ENCODE measurements around the gene TNFSF15. TPM values are rescaled to one million over a fixed set of nuclear protein-coding genes. Genes with fewer than 3 reads are reported as not detected.
A peak's percentile ranks its signal among the peaks of the same experiment; 100 is the strongest.

The TNFSF15 gene
- under 1 TPM in 1 of 2 donors, not detected in 1; 0.05 TPM for total RNA-seq
- 0 to 0.08 reads per million in 2 donors for total RNA-seq

- DNase-seq (no peak), ATAC-seq (peak; percentile 68)
- H3K27ac Mint-ChIP-seq, result peak within 1 kb of the TSS; percentile 76
- peaks cover 33% of the 10 kb centered on the region for H3K4me1 Mint-ChIP-seq
- H3K4me3 Mint-ChIP-seq, result peak within 1 kb of the TSS; percentile 78
- no peaks in the 10 kb centered on the region for H3K27me3 Mint-ChIP-seq
- no peaks in the 10 kb centered on the region for H3K9me3 ChIP-seq (ENCODE audit: control insufficient read depth, low read length, poor library complexity, severe bottlenecking)
- H3K36me3 Mint-ChIP-seq (ENCODE audit: low read depth), result no peaks in the 10 kb centered on the region
Observed at GRCh38 chr9:114805670-114806525, at the start of gene TNFSF15. TNFSF15 (minus strand) TSS chr9:114806039; CDS start chr9:114806012, 27 bp downstream.

- Mint-ChIP-seq H3K27me3 (no peaks in the 10 kb centered on the region), H3K27ac (no peak overlapping the region), H3K4me1 (peaks cover 3% of the 10 kb centered on the region), H3K36me3 (ENCODE audit: low read depth) (no peaks in the 10 kb centered on the region), H3K4me3 (no peak overlapping the region)
- no peak for DNase-seq
- no peak for ATAC-seq
- no peaks in the 10 kb centered on the region for H3K9me3 ChIP-seq (ENCODE audit: control insufficient read depth, low read length, poor library complexity, severe bottlenecking)
Observed at GRCh38 chr9:114855488-114855887, 49.6 kb upstream of the TNFSF15 start.

- Mint-ChIP-seq H3K27me3 (no peaks in the 10 kb centered on the region), H3K36me3 (ENCODE audit: low read depth) (no peaks in the 10 kb centered on the region), H3K4me1 (peaks cover 3% of the 10 kb centered on the region), H3K4me3 (no peak overlapping the region), H3K27ac (no peak overlapping the region)
- no peaks in the 10 kb centered on the region for H3K9me3 ChIP-seq (ENCODE audit: control insufficient read depth, low read length, poor library complexity, severe bottlenecking)
- ATAC-seq (no peak), DNase-seq (no peak)
Observed at GRCh38 chr9:114854736-114855355, 49.0 kb upstream of the TNFSF15 start.

- DNase-seq (no peak), ATAC-seq (no peak)
- no peak overlapping the region for H3K4me3 Mint-ChIP-seq
- no peak overlapping the region for H3K27ac Mint-ChIP-seq
- no peaks in the 10 kb centered on the region for H3K9me3 ChIP-seq (ENCODE audit: control insufficient read depth, low read length, poor library complexity, severe bottlenecking)
- no peaks in the 10 kb centered on the region for H3K36me3 Mint-ChIP-seq (ENCODE audit: low read depth)
- H3K4me1 Mint-ChIP-seq, result peaks cover 3% of the 10 kb centered on the region
- H3K27me3 Mint-ChIP-seq, result no peaks in the 10 kb centered on the region
Observed at GRCh38 chr9:114853071-114853855, 47.4 kb upstream of the TNFSF15 start.

GRCh38 chr9:114852050-114852594 lies 46.3 kb upstream of the TNFSF15 start:
- no peaks in the 10 kb centered on the region for H3K27me3 Mint-ChIP-seq
- H3K9me3 ChIP-seq (ENCODE audit: control insufficient read depth, low read length, poor library complexity, severe bottlenecking), result no peaks in the 10 kb centered on the region
- H3K36me3 Mint-ChIP-seq (ENCODE audit: low read depth), result no peaks in the 10 kb centered on the region
- ATAC-seq (no peak), DNase-seq (no peak)
- H3K4me3 Mint-ChIP-seq, result no peak overlapping the region
- H3K27ac Mint-ChIP-seq, result no peak overlapping the region
- H3K4me1 Mint-ChIP-seq, result peaks cover 3% of the 10 kb centered on the region

GRCh38 chr9:114851306-114851705 lies 45.5 kb upstream of the TNFSF15 start:
- Mint-ChIP-seq H3K4me1 (peaks cover 3% of the 10 kb centered on the region), H3K27ac (no peak overlapping the region), H3K4me3 (no peak overlapping the region), H3K36me3 (ENCODE audit: low read depth) (no peaks in the 10 kb centered on the region), H3K27me3 (no peaks in the 10 kb centered on the region)
- no peaks in the 10 kb centered on the region for H3K9me3 ChIP-seq (ENCODE audit: control insufficient read depth, low read length, poor library complexity, severe bottlenecking)
- ATAC-seq, result no peak
- DNase-seq, result no peak

GRCh38 chr9:114850871-114851270 lies 45.0 kb upstream of the TNFSF15 start:
- H3K36me3 Mint-ChIP-seq (ENCODE audit: low read depth), result no peaks in the 10 kb centered on the region
- no peaks in the 10 kb centered on the region for H3K9me3 ChIP-seq (ENCODE audit: control insufficient read depth, low read length, poor library complexity, severe bottlenecking)
- no peaks in the 10 kb centered on the region for H3K27me3 Mint-ChIP-seq
- no peak overlapping the region for H3K4me3 Mint-ChIP-seq
- no peak overlapping the region for H3K27ac Mint-ChIP-seq
- peaks cover 3% of the 10 kb centered on the region for H3K4me1 Mint-ChIP-seq
- DNase-seq (no peak), ATAC-seq (no peak)

- Mint-ChIP-seq H3K36me3 (ENCODE audit: low read depth) (no peaks in the 10 kb centered on the region), H3K27ac (no peak overlapping the region), H3K27me3 (no peaks in the 10 kb centered on the region), H3K4me3 (no peak overlapping the region), H3K4me1 (peaks cover 3% of the 10 kb centered on the region)
- no peaks in the 10 kb centered on the region for H3K9me3 ChIP-seq (ENCODE audit: control insufficient read depth, low read length, poor library complexity, severe bottlenecking)
- DNase-seq, result no peak
- no peak for ATAC-seq
Observed at GRCh38 chr9:114849450-114849849, 43.6 kb upstream of the TNFSF15 start.

GRCh38 chr9:114847492-114848417 lies 41.9 kb upstream of the TNFSF15 start:
- Mint-ChIP-seq H3K4me1 (peaks cover 8% of the 10 kb centered on the region), H3K4me3 (no peak overlapping the region), H3K27me3 (no peaks in the 10 kb centered on the region), H3K27ac (no peak overlapping the region), H3K36me3 (ENCODE audit: low read depth) (no peaks in the 10 kb centered on the region)
- DNase-seq (no peak), ATAC-seq (no peak)
- no peaks in the 10 kb centered on the region for H3K9me3 ChIP-seq (ENCODE audit: control insufficient read depth, low read length, poor library complexity, severe bottlenecking)

- Mint-ChIP-seq H3K27ac (no peak overlapping the region), H3K36me3 (ENCODE audit: low read depth) (no peaks in the 10 kb centered on the region), H3K4me1 (peaks cover 4% of the 10 kb centered on the region), H3K4me3 (no peak overlapping the region), H3K27me3 (no peaks in the 10 kb centered on the region)
- DNase-seq (no peak), ATAC-seq (no peak)
- no peaks in the 10 kb centered on the region for H3K9me3 ChIP-seq (ENCODE audit: control insufficient read depth, low read length, poor library complexity, severe bottlenecking)
Observed at GRCh38 chr9:114845373-114845772, 39.5 kb upstream of the TNFSF15 start.

GRCh38 chr9:114844766-114845165 lies 38.9 kb upstream of the TNFSF15 start:
- H3K9me3 ChIP-seq (ENCODE audit: control insufficient read depth, low read length, poor library complexity, severe bottlenecking), result no peaks in the 10 kb centered on the region
- Mint-ChIP-seq H3K27ac (no peak overlapping the region), H3K4me3 (no peak overlapping the region), H3K4me1 (peaks cover 4% of the 10 kb centered on the region), H3K36me3 (ENCODE audit: low read depth) (no peaks in the 10 kb centered on the region), H3K27me3 (no peaks in the 10 kb centered on the region)
- ATAC-seq, result no peak
- no peak for DNase-seq

- H3K27ac Mint-ChIP-seq, result no peak overlapping the region
- no peak for ATAC-seq
- H3K9me3 ChIP-seq (ENCODE audit: control insufficient read depth, low read length, poor library complexity, severe bottlenecking), result no peaks in the 10 kb centered on the region
- H3K36me3 Mint-ChIP-seq (ENCODE audit: low read depth), result no peaks in the 10 kb centered on the region
- peaks cover 5% of the 10 kb centered on the region for H3K27me3 Mint-ChIP-seq
- H3K4me1 Mint-ChIP-seq, result peaks cover 2% of the 10 kb centered on the region
- H3K4me3 Mint-ChIP-seq, result no peak overlapping the region
- no peak for DNase-seq
Observed at GRCh38 chr9:114837923-114838322, 32.1 kb upstream of the TNFSF15 start.

All from T-helper 17 cell (primary cell).